Measurements from ENCODE around the gene CACNA2D4.

CACNA2D4 gene

DNA sequence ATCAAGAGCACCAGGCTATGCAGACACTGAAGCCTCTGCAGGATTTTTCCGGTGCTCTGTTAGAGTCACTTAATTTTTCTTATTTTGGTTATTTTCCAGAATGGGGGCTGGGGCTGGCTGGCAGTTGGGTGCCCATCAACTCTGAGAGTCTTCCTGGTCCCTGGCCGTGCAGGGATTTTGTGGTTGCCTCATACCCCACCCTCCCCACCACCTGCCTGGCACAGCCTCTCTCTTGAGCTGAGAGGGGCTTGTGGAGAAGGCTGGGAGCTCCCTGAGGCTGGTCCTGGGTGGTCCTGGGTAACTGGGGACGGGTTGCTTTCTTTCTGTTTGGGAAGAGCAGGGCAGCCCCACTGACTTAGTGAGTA lies 74.8 kb downstream of the CACNA2D4 start:
- DNase-seq (ENCODE audit: low spot score) = no peak

DNA sequence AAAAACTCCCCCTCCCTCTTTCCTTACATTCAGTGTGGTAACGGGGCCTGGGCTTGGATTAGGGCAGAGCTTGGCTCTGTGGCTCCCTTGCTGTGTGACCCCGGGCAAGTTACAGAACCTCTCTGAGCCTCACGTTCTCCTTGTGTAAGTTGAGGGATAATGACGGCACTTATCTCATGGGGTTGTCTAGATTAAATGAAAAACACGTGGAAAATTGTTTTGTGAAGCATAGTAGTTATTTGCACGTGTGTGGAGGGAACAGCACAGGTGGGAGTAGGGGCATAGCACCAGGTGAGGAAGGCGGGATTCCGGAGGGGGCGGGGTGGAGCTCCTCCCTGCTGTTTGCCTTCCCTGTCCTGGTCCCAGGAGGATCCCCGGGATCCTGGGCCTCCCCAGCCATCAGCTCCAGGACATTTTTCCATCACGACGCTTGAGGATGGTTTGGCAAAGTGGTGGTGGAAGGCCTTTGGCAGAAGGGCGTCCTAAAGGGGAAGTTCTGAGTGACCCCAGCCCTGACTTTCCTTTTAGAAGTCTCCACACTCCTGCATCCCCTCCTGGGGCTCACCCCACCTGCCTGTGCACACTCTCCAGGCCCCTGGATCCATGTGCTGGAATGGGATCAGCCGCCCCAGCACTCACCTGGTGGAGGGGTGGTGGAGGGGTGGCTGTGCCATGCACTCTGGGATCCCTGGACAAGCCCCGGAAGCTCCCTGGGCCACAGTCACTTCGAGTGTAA lies 75.4 kb downstream of the CACNA2D4 start:
- no peak for DNase-seq (ENCODE audit: low spot score)

DNA sequence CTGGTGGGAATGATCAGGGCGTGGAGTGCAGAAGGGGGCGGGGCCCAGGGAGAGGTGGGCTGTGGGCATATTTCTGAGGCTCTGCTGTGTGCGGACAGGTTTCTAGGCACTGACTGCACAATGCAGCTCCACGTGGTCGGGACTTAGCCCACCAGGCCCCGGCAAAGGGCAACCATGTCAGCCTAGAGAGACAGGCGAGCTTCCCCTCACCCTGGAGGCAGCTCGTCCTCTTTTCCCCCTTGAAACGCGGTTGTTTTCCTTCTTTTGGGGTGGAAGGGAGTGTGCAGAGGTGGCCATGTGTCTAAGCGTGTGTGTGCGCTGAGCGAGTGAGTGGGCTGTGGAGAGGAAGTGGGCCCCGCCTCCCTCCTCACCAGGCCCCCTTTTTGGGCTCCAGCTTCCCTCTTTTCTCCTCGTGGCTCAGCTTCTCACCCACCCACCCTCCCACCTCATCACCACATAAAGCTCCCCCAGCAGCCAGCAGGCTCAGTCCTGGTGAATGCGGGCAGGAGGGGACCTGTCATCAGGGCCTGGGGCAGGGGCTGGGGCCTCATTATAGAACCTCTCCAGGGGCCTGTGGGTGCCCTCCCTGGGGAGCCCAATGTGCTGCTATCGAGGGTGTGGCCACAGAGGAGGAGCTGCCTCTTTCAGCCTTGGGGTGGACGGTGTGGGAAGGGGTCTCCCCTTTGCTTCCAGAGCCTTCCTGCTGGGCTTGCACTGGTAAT lies 76.1 kb downstream of the CACNA2D4 start:
- DNase-seq (ENCODE audit: low spot score) = no peak

DNA sequence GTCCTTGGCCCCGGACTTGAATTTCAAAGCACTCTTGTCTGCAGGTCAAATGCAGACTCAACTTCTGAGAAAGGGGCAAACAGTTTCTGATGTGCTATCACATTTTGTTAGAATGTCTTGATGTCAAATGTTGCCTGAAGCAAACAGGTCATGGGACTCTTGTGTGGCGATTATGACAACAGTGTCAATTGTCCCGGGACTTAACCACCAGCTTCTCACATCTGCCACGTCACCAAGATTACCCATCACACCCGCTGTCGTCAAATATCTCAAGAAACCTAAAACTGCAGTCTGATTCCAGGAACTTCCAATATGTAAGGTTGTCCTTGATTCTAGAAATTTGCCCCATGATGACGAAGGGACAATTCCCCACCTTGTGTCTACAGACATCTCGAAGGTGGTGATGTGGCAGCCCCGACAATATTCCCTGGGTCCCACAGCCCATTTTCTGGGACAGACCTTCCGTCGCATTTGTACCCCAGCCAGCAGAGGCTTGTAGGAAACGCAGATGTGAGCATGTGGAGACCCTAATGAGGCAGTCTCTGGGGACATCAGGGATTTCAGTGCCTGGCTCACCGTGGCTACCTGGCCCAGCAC lies 76.8 kb downstream of the CACNA2D4 start:
- no peak for DNase-seq (ENCODE audit: low spot score)

DNA sequence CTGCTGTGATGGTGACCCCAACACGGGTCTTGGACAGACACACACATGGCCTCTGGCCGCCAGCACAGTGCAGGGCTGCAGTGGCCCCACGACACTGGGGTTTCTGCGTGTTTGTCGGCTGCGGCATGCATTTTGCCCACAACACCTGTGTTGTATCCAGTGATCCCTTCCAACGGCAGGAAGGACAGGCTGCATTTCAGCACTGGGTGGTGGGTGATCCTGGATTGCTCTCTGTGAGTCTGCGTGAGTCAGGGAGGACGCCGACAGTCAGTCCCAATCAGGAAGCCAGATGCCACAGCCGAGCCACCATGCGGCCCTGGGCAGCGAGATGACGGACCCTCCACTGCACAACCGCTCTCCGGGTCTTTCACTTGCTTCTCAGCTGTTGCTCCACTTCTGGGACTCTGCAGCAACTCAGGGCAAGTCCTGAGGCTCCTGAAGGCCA lies 77.4 kb downstream of the CACNA2D4 start:
- DNase-seq (ENCODE audit: low spot score) = no peak

DNA sequence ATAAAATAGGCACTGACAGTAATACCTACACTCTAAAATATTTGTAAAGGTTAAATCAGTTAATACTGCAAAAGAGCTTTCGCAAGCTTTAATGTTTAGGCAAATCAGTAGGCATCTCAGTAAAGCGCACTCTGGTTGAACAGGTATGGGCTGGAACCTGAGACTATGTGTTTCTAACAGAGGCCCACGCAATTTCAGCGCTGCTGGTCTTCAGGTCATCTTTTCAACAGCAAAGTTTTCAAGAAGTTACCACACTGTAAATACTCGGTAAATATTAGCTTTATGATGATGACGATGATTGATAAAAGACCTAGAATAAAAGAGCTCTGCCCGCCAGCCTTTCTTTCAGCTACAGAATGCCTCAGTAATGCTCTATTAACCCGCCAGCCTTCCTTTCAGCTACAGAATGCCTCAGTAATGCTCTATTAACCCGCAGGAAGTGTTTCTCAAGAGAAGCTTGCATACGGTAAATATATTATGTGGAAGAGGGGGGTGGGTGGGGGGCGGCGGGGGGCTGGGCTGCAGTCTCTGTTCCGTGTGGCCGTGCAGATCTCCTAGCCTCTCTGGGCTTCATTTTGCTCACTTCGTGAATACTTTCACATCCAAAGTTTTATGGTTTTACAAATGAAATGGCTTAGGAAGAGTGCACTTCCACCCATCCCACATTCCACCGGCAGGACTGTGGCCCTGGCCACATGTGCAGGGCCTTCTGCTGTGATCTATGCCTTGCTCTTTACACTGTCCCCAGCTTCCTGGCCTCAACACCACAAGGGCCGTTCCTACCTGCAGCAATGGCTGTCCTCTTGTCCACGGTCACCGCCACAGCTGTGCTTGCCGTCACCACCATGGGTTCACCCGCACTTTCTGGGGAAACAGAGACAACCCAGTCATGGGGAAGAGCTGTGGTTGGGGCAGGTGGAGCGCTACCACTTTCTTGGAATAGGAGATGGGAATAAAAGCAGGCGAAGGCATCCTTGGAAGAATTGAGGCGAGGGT lies 78.2 kb downstream of the CACNA2D4 start:
- DNase-seq (ENCODE audit: low spot score) = no peak

DNA sequence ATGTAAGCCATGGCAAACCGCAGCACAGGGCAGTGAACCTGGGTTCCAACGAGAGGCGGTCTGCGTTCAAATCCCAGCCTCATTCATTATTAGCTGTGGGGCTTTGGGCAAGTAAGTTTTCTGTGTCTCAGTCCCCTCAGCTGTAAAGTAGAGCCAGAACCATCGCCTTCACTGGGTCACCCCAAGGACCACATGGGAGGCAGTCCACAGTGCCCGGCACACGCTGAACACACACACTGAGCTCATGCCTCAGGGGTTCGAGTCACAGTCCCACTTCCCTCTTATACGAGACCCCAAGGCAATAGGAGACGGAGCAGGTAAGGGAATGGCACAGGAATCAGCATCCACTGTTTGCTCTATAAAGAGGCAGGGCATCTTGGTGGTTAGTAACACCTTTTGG lies 79.0 kb downstream of the CACNA2D4 start:
- DNase-seq (ENCODE audit: low spot score) = no peak

DNA sequence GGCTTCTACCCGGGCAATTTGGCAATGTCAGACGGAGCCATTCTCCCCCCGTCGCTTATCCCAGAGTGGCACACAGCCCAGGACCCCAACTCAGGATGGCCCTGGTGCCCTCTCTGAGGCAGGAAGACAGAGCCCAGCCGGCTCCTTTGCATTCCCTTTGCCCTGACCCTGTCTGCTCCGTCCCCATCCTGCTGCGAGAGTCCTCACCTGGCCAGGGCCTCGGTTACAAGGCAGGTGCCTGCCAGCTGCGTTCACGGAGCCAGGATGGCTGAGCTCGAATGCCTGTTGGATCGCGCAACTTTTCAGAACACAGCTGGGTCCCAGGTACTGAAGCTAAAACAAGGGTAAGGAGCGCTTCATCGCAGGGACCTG lies 79.5 kb downstream of the CACNA2D4 start:
- no peak for DNase-seq (ENCODE audit: low spot score)

DNA sequence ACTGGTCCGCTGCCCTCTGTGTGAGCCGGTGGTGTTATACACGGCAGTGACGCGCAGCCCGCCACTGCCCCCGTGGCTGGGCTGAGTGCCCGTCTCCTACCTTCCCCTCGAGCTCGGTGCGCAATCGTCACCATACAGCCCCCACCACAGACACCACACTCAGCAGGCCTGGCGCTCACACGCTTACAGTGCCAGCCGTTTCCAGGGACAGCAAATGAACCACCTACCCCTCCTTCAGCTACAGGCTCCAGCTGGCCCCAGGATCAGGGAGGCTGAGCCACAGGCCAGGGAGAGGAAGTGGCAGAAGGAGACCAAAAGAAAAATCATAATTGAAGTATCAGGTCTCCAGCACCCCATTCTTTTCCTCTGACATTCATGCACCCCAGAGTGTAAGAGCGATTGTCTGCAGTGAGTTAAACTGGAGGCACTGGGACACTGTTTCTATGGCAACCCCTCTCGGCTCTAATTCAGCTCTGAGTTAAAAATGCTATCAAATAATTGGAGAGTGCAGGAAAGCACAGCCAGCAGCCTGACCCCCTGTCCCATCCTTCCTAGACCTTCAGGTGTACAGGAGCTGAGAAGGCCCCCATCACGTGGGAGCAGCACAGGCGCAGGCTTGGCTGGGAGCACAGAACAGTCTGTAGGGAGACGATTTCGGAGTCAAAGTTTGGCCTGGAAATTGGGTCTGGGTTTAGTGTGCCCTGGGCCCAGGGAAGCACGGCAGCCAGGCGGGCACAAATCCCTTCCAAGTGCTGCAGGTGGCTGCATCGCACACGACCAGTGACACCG lies 80.1 kb downstream of the CACNA2D4 start:
- no peak for DNase-seq (ENCODE audit: low spot score)

DNA sequence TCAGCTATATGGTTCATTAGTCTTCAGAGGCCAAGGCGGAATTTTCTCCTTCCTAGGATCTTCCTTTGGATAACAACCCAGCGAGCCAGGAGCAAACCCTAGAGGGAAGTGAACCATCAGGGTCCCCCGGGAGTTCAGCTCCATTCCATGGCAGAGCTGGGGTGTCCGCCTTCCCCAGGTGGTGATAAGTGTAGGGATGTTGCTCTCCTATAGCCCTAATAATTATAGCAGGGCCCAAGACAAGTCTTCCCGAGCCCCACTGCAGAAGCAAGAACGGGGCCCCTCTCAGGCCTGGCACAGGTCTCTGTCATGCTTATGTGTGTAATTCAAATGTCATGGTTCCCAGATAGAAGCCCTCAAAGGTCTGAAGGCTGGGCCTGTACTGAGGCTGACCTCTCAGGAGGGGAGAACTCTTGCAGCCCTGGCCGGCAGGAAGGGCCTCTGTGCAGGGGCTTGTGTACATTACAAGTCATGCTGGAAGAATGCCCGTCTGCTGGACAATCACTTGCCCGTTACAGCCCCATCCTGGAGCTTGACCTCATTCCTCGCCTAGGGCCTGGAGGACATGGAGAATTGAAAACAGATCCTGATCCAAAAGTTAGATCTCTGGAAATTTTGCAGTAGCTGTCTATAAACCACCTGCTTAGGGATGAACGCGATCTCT lies 80.8 kb downstream of the CACNA2D4 start:
- DNase-seq (ENCODE audit: low spot score) = no peak

DNA sequence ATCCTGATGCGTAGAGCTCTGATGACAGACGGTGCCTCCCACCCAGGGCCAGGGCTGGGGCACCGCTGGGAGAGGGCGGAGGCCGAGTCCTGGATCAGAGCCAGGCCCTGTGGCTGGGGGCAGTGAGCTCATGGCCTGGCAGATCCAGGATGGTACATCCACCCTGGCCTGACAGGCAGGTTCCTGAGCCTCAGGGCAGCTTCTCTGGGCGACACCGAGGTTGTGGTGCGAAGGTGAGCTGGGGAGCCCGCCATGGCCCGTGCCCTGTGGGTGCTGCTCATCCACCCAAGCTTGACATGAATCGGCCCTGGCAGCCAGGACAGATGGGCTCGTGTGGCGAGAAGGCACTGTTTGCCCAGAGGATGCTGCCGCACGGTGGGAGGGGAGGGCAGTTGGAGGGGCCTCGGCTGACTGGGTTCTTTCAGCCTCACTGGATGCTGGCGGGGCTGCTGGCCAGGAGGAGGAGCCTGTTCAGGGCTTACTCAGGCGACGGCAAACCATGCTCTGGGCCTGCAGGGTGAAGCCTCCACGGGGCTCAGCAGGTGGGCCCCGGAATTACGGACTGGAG lies 81.5 kb downstream of the CACNA2D4 start:
- DNase-seq (ENCODE audit: low spot score) = no peak

DNA sequence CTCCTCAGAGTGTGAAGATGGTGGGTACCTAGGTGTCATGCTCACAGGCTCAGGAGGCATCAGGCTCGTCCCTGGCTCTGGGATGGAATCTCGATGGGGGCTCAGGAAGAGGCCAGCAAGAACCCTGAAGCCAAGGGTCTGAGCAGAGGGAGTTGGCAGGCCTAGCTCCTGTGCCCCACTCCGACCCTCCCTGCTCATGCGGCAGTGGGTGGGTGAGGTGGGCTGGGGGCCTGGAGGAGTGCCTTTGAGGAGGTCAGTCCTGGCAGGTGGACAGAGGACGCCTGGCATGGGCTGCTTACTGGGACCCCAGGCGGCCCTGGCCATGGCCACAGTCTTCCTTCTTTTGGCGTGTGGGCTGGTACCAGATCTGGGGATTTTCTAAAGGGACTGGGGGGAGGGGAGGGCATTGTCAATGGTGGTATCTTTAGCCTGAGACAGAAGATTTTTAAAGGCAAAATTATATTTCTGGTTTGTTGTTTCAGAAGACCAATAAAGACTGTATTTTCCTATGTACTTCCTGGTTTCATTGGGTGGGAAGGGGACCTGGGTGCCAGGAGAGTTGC lies 82.1 kb downstream of the CACNA2D4 start:
- DNase-seq (ENCODE audit: low spot score) = no peak

DNA sequence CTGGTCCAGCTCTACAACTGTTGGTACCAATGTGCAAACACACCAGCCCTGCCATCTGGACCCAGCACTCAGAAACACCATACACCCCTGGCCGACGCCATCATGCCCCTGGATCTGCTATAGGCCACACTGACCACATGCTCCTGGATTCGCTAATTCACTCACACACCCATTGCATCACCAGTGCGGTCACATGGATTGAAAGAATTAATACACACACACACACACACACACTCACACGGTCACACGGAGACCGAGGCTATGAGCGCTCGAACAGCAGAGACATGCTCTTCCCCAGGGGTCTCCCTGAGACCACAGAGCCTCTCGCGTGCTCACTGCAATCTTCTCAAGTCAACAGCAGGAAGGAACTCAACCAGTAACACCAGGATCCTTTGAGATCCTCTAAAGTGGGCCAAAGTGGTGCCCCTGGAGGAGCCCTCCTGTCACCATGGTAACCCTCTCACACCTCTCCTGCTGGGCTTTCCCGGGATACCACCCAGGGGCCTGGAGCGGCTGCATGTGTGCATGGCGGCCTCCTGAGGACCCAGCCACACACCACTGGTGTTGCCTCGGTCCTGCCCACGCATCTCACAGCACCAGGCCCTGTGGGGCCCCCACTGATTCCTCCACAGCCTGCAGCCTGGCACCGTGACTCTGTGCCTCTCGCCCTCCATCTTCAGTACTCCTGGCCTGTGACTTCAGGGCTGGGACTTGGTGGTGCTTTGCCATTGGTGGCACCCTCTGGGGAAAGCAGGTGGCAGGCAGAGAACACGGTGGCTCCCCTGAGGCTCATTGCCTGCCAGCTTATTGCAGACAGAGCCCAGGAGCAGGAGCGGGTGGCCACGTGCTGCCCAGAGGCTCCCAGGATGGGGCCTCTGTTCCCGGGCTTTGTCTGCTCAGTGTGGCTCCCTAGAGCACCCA lies 83.0 kb downstream of the CACNA2D4 start:
- no peak for DNase-seq (ENCODE audit: low spot score)

DNA sequence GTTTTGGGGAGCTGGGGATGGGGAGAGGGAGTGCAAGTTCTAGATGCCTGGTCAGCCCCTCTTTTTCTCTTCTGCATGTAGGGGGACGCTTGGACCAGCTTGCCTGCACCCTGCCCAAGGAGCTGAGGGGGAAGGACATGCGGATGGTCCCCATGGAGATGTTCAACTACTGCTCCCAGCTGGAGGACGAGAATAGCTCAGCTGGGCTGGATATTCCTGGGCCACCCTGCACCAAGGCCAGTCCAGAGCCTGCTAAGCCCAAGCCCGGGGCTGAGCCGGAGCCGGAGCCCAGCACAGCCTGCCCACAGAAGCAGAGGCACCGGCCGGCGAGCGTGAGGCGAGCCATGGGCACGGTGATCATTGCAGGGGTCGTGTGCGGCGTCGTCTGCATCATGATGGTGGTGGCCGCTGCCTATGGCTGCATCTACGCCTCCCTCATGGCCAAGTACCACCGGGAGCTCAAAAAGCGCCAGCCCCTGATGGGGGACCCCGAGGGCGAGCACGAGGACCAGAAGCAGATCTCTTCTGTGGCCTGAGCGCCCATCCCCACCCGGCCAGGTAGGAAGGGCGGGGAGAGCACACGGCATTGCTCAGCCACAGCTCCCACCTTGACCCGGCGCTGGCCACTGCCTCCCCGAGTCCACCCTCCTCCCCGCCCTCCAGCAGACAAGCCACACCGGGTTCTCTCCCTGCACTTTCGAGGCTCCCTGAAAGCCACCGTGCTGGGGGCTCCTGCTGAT lies 84.1 kb downstream of the CACNA2D4 start:
- no peak for DNase-seq (ENCODE audit: low spot score)

DNA sequence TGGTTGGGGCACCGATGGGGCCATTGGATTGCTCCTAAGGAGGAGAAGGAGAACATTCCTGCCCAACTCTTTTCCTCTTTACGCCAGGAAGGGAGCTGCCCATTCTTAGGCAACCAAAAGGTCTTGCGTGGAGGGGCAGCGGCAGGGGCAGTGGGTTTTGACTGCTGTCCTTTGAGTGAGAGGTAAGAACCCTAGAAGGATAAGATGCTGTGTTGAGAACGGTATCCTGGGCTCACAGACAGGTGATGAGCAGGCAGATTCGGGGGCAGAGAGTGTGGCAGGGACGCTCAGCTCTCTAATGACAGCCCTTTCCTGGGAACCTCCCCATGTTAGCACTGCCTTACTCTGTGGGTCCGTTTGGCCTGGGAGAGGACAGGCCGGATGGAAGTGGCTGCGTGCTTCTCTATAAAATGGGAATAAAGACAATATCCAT lies 84.8 kb downstream of the CACNA2D4 start:
- no peak for DNase-seq (ENCODE audit: low spot score)

DNA sequence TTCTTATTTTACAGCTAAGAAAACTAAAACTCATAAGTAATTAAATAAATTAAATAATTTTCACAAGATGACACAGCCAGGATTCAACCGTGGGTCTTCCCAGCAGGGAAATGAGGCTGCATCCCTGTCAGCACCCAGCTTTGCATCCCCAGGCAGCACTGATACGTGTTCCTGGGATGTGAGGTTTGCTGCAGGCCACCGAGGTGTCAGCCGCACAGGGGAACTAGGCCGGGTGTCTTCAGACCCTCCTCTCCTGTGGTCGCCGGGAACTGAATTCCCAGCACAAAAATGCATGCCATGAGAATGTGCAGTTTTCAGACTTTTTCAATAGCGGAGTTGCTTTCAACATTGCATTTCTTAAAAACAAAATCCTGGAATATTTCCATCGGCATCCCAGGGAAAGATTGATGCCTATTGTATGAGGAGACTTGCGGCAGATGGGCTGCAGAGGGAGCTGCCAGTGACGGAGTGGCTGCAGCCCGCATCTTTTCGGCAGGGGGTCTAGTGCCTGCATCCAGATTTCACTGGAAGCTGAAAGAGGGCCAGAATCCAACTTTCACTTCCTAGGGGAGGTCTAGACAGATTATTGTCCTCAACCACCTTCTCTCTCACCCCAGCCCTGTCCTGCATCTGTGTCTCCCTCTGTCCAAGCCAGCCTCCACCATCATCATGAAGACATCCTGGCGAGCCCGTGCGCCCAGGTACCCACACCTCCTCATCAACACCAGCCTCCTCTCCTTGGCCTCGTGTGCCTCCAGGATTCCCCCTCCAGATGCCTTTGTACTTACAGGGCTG lies 85.5 kb downstream of the CACNA2D4 start:
- no peak for DNase-seq (ENCODE audit: low spot score)

Measured in SW480 (cell line).